Measurements from ENCODE around the gene AGBL1. TPM values are rescaled to one million over a fixed set of nuclear protein-coding genes. Genes with fewer than 3 reads are reported as not detected.

The AGBL1 gene
- total RNA-seq, 2 donors from 2014 or later: 0.23 to 0.91 TPM

DNA sequence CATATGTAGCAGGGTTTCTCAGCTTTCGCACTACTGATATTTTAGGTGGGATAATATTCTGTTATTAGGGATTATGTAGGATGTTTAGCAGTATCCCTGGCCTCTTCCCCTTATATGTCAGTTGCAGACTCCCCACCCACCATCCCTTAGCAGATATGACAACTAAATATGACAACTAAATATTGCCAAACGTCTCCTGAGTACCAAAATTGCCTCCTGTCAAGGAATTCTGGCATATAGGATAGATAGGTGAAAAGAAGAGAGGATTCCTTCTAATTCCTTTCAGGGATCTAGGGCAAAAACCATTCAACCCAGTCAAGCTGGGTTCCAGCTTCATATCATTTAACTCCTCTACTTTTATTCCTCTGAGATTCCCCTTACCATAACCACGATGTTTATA, 759.8 kb downstream of the AGBL1 start:
- H3K4me1 ChIP-seq (replicated peaks): no peaks in the 10 kb centered on the region
- H3K9me3 ChIP-seq: no peaks in the 10 kb centered on the region
- no peak overlapping the region for H3K27ac ChIP-seq
- H3K4me3 ChIP-seq: no peak overlapping the region
- no peaks in the 10 kb centered on the region for H3K27me3 ChIP-seq (replicated peaks; ENCODE audit: insufficient read depth)
- DNase-seq (ENCODE audit: low spot score): no peak
- 89% methylated on average over 3 of the region's 3 CpGs for WGBS
- intact Hi-C loops (cut with DNase I): no loop called here
- no peaks in the 10 kb centered on the region for H3K36me3 ChIP-seq
- TF ChIP-seq POLR2AphosphoS5 (IDR thresholded peaks at IDR 0.05) (no peak), POLR2A (IDR thresholded peaks at IDR 0.05) (no peak)
- TF ChIP-seq, protein P1, sequence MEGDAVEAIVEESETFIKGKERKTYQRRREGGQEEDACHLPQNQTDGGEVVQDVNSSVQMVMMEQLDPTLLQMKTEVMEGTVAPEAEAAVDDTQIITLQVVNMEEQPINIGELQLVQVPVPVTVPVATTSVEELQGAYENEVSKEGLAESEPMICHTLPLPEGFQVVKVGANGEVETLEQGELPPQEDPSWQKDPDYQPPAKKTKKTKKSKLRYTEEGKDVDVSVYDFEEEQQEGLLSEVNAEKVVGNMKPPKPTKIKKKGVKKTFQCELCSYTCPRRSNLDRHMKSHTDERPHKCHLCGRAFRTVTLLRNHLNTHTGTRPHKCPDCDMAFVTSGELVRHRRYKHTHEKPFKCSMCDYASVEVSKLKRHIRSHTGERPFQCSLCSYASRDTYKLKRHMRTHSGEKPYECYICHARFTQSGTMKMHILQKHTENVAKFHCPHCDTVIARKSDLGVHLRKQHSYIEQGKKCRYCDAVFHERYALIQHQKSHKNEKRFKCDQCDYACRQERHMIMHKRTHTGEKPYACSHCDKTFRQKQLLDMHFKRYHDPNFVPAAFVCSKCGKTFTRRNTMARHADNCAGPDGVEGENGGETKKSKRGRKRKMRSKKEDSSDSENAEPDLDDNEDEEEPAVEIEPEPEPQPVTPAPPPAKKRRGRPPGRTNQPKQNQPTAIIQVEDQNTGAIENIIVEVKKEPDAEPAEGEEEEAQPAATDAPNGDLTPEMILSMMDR (IDR thresholded peaks at IDR 0.05): no peak

DNA sequence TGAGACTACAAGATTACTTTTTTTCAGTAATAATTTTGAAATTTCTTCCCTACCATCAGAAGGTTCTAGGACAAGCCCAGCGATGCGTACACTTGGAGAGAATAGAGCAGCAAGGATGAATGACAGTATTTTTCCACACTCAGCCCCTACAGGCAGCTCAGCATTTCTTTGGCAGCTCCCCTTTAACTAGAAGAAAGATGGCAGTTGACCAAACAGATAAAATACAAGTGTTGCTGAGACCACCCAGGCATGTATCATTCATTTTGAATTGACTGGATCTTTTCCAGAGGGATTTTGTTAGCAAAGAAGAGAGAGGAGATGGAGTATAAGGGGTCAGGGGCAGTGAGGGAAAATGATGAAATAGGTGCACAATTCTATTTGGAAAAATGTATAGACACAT, 761.3 kb downstream of the AGBL1 start:
- H3K9me3 ChIP-seq: no peaks in the 10 kb centered on the region
- no peak overlapping the region for H3K4me3 ChIP-seq
- no peaks in the 10 kb centered on the region for H3K27me3 ChIP-seq (replicated peaks; ENCODE audit: insufficient read depth)
- H3K4me1 ChIP-seq (replicated peaks): no peaks in the 10 kb centered on the region
- no peak for TF ChIP-seq POLR2A (IDR thresholded peaks at IDR 0.05)
- TF ChIP-seq POLR2AphosphoS5 (IDR thresholded peaks at IDR 0.05): no peak
- TF ChIP-seq, protein P1 (IDR thresholded peaks at IDR 0.05): no peak
- H3K27ac ChIP-seq: no peak overlapping the region
- WGBS: 70% methylated on average over 2 of the region's 2 CpGs
- no peak for DNase-seq (ENCODE audit: low spot score)
- H3K36me3 ChIP-seq: no peaks in the 10 kb centered on the region
- intact Hi-C loops (cut with DNase I): no loop called here

DNA sequence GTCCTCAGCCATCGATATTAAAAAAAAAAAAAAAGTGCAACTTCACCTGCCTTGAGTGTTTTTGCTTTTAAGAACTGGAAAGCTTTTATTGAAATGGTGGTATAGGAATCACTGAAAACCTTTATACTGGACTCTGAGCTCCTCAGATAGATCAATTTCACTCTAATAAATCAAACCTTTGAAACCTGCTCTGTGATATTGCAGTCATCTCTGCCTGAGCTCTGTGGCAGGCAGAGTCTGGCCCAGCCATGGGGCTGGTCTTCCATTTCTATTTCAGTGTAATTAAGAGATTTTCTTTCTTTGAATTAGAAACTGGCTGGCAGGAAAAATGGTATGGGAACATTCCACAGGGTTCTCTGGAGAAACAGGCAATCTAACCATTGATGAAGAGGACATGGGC, 762.5 kb downstream of the AGBL1 start:
- intact Hi-C loops (cut with DNase I): no loop called here
- 89% methylated on average over 1 of the region's 1 CpG for WGBS
- Histone ChIP-seq H3K27ac (no peak overlapping the region), H3K4me1 (replicated peaks) (no peaks in the 10 kb centered on the region), H3K4me3 (no peak overlapping the region), H3K27me3 (replicated peaks; ENCODE audit: insufficient read depth) (no peaks in the 10 kb centered on the region), H3K36me3 (no peaks in the 10 kb centered on the region), H3K9me3 (no peaks in the 10 kb centered on the region)
- TF ChIP-seq, protein P1 (IDR thresholded peaks at IDR 0.05): no peak
- no peak for DNase-seq (ENCODE audit: low spot score)

DNA sequence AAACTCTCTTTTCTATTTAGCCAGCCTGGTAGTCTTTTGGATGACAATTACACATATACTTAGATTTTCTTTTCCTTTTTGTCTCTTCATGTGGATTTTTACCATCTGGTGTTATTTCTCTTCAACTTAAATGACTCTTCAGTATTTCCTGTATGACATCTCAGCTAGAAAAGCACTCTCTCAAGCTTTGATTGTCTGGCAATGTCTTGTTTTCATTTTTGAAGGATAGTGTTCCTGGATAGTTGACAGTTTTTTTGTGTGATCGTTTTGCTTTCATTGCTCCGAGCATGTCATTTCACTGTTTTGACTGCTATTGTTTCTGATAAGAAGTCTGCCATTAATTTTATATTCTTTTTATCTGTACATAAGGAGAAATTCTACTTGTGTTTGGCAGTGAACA, 766.4 kb downstream of the AGBL1 start:
- intact Hi-C loops (cut with DNase I): no loop called here
- Histone ChIP-seq H3K9me3 (no peaks in the 10 kb centered on the region), H3K27me3 (replicated peaks; ENCODE audit: insufficient read depth) (no peaks in the 10 kb centered on the region), H3K27ac (no peak overlapping the region), H3K4me3 (no peak overlapping the region), H3K36me3 (no peaks in the 10 kb centered on the region), H3K4me1 (replicated peaks) (no peaks in the 10 kb centered on the region)
- whole genome bisulfite sequencing: 83% methylated on average over 2 of the region's 2 CpGs
- TF ChIP-seq POLR2AphosphoS5 (IDR thresholded peaks at IDR 0.05): no peak
- DNase-seq (ENCODE audit: low spot score): no peak

DNA sequence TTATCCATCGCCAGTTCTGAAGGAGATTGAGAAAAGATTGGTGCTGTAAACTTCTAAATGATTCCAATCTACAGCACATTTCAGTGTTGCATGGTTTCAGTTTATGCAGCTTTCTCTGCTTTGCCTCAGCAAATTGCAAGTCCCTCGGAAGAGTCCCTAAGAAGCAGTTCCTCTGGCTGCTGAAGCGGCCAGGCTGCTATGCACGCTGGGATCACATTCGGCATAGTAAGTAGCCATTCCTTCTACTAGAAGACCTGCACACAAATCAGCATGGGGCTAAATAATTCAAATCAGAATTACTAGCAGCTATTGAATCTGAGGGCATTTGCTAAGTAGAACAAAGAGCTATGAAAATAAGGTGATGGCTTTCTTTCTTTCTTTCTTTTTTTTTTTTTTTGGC, 769.5 kb downstream of the AGBL1 start:
- TF ChIP-seq, protein P1 (IDR thresholded peaks at IDR 0.05): no peak
- no peak for TF ChIP-seq POLR2AphosphoS5 (IDR thresholded peaks at IDR 0.05)
- TF ChIP-seq POLR2A (IDR thresholded peaks at IDR 0.05): no peak

More for the DNA sequence above, 769.5 kb downstream of the AGBL1 start:
- Histone ChIP-seq H3K4me1 (replicated peaks) (no peaks in the 10 kb centered on the region), H3K36me3 (no peaks in the 10 kb centered on the region), H3K9me3 (no peaks in the 10 kb centered on the region), H3K4me3 (no peak overlapping the region), H3K27me3 (replicated peaks; ENCODE audit: insufficient read depth) (no peaks in the 10 kb centered on the region), H3K27ac (no peak overlapping the region)
- intact Hi-C loops (cut with DNase I): no loop called here
- no peak for DNase-seq (ENCODE audit: low spot score)
- WGBS: 80% methylated on average over 5 of the region's 5 CpGs

All from prostate gland (tissue), 2 donors.